Measurements from ENCODE around the gene TIPARP.

Gene TIPARP

DNA sequence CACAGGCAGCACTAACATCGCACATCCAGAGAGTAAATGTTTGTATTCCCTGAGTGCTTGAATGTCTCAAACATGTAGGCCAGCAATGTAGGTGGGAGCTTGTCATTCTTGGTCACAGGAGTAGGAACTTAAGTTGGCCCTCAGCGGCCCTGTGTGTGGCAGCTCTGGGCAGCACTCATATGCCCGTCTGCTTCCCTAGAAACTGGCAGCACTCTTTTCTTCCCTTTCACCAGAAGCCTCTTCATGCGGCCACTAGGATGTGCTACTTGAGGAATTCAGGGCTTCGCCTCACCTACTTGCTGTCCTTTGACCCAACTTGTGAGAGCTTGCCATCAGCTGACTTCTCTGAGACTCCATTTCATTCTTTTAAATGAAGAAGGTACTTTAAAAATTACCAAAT, 69.5 kb downstream of the TIPARP start:
- DNase-seq: no peak

DNA sequence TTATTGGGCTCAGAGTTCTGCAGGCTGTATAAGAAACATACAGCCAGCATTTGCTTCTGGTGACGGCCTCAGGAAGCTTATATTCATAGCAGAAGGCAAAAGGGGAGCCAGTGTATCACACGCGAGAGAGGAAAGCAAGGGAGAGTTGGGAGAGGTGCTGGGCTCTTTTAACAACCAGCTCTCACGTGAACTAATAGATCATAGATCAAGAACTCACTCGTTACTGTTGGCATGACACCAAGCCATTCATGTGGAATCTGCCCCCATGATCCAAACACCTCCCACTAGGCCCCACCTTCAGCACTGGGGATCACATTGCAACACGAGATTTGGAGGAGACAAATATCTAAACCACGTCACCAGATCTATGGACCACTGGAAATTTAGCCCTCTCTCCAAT, 70.2 kb downstream of the TIPARP start:
- DNase-seq: no peak

DNA sequence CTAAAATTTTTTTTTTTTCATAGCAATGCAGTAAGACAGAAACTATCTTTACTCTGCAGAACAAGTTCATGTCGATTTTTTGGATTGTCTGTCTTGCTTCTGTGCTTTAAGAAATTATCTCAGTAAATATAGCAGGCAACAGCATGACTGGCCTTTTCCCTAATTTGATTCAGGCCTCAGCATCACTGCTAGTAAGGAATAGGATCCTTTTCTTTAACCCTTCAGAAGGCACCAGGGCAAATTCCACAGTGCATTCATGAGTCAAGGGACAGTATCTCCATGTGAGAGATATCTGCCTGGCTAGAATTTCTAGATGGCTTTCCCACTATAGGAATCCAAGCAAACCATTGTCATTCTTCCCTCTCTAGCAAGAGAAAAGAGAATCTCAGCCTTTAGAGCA, 71.4 kb downstream of the TIPARP start:
- DNase-seq: no peak

DNA sequence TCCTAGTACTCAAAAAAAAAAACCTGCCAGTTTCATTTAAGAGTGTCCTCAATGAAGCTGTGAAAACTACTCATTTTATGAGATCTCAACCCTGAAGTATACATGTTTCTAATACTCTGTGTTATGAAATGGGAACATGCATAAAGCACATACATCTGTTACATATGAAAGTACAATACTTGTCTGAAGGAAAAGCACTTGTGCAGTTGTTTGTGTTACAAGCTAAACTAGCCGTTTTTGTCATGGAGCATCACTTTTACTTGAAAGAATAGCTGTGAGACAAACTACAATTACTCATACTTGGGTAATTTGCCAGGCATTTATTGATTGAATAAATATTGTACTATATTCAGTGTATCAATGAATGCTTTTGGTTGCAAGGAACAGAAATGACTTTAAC, 72.7 kb downstream of the TIPARP start:
- no peak for DNase-seq

DNA sequence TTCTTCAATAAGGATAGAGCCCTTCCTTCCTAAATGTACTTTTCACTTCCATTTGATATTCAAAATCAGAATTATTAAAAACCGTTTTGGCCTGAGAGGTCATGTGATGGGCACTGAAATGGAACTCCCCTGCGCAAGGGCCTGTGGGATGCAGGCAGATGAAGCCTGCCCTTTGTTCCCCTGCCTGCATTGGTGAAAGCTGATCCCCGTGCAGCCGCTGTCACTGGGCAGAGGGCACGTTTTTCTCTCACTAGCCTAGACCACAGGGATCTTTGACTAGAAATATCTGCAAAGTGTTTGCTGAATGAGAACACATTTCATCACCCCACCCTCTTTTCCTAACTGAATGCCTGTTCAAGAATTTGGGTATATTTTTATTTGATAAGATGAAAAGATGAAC, 74.9 kb downstream of the TIPARP start:
- no peak for DNase-seq

DNA sequence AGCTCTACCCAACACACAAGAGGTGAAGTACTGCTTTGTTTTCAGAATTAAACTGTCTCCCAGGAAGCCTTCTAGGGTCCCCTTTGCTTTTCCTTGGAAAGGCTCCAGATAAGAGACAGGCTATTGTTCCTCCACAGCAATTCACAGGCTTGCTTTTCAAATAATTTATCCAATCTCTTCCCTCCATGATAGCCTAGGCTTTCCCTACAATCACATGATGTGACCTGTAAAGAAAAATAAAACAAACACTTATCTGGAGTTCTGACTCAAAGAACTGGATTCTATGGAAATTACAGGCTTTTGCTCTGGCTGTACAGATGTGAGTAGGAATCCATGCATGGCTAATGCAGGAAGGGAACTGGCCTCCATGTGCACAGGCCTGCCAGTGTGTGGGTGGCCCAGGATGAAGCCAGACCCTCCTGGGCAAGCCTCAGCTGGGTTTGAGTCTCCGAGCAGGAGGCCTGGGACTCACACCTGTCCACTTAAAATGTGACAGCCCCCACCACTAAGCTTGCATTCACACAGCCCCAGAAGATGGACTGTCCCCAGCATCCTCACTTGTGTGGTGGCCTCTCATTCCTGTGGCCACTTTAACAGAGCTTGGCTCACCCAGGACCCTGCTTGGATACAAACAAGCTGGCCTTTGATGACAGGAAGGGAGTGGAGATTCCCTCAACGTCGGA, 75.9 kb downstream of the TIPARP start:
- no peak for DNase-seq

DNA sequence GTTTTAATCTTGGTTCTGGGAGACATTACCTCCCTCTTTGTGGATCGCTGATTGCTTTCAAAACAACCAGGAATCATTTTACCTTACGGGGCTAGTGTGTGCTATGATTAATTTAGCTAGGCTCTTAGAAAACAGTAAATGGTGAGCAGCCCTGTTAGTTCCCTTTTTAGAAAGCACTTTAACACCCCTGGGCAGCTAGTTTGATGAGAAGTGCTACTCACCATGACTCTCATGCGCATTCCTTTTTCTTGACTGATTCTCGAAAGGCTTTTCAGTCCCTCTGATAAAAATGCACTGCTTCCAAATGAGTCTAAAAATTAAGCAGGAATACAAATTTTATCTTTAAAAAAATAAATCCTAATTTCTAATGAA, 76.5 kb downstream of the TIPARP start:
- no peak for DNase-seq

DNA sequence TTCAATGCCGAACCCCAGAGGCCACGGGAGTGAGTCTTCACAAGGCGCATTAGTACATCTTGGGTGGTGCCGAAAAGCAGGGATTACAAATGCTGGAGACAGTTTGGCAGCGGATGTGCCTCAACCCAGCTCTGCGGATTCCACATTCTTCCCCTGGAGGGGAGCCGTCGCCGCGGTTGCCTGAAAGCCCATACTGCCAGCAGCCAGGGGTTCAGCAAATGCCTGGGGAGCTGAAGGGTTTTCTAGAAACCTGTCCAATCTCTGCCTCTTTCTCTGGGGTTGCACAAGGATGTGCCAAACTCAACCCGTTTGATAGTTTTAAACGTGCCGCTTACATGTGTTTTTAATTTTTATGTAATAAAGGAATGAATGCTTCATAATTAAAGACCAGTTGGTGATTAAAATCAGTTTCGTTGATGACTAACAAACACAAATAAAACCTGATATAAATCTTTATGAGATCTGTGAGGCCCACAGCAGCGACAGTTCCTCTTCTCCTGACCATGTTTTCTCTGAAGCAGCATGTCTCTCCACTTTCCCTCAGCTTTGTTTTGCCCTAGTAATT, 77.2 kb downstream of the TIPARP start:
- no peak for DNase-seq
